ENCODE measurements around the gene NMT1.
A peak's percentile ranks its signal among the peaks of the same experiment; 100 is the strongest.

NMT1 gene

GRCh38 chr17:45135192-45135977 lies 74.3 kb downstream of the NMT1 start, which contains the start of gene ACBD4:
Gene ACBD4, plus strand, starts transcription at chr17:45135687. Its CDS starts 458 bp downstream, at chr17:45136145.
- H3K4me3 ChIP-seq (ENCODE audit: low read depth, low read length): peak within 1 kb of the TSS; percentile 75
- POLR2A ChIA-PET: interaction anchor here (0.5 to 2.6 kb wide), 6 partner anchors 8 to 62 kb away, joined by 3 to 56 read pairs (median 6); partner anchors contain the start of genes HEXIM1 and HEXIM2
- CTCF ChIA-PET: interaction anchor here (0.6 to 16.6 kb wide), 108 partner anchors 10 to 717 kb away, joined by 3 to 677 read pairs (median 5); partner anchors contain the start of genes EFTUD2, GFAP, HEXIM1 and HEXIM2
- TF ChIP-seq CTCF (IDR thresholded peaks at IDR 0.05; ENCODE audit: insufficient read depth, low read length, missing control alignments): peak; percentile 100
- DNase-seq (ENCODE audit: low read depth, low spot score): peak; percentile 86

DNA sequence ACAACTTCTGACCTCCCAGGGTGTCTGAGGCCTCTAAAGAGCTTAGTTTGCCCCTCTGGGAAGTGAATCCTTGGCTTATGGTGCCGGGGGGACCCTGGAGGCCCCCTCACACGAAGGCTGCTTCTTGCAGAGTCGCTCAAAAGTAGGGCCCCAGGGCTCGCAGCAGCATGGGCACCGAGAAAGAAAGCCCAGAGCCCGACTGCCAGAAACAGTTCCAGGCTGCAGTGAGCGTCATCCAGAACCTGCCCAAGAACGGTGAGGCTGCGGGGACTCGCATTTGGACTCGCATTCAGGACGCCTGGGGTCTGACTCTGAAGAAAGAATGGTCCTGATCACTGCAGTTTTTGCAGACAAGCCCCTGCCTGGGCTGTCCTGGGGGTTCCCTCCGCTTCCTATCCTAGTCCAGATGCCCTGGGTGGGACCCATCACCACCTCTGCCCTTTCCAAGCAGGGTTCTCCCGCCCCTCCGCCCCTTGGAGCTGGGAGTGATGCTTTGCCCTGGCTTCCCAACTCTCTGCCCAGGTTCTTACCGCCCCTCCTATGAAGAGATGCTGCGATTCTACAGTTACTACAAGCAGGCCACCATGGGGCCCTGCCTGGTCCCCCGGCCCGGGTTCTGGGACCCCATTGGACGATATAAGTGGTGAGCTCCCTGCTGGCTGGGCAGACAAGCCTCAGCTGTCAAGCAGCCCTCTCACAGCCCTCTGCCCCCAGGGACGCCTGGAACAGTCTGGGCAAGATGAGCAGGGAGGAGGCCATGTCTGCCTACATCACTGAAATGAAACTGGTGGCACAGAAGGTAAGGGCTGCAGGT lies 75.1 kb downstream of the NMT1 start:
- H3K4me3 ChIP-seq (ENCODE audit: low read depth, low read length): peak overlapping the region; percentile 75
- TF ChIP-seq CTCF (IDR thresholded peaks at IDR 0.05; ENCODE audit: insufficient read depth, low read length, missing control alignments): no peak
- ChIA-PET CTCF (interaction anchor here (0.6 to 16.6 kb wide), 102 partner anchors 9 to 716 kb away, joined by 3 to 677 read pairs (median 5); partner anchors contain the start of genes EFTUD2, GFAP, HEXIM1 and HEXIM2), POLR2A (interaction anchor here (0.5 to 2.6 kb wide), 6 partner anchors 8 to 61 kb away, joined by 3 to 56 read pairs (median 6); partner anchors contain the start of genes HEXIM1 and HEXIM2)
- no peak for DNase-seq (ENCODE audit: low read depth, low spot score)

DNA sequence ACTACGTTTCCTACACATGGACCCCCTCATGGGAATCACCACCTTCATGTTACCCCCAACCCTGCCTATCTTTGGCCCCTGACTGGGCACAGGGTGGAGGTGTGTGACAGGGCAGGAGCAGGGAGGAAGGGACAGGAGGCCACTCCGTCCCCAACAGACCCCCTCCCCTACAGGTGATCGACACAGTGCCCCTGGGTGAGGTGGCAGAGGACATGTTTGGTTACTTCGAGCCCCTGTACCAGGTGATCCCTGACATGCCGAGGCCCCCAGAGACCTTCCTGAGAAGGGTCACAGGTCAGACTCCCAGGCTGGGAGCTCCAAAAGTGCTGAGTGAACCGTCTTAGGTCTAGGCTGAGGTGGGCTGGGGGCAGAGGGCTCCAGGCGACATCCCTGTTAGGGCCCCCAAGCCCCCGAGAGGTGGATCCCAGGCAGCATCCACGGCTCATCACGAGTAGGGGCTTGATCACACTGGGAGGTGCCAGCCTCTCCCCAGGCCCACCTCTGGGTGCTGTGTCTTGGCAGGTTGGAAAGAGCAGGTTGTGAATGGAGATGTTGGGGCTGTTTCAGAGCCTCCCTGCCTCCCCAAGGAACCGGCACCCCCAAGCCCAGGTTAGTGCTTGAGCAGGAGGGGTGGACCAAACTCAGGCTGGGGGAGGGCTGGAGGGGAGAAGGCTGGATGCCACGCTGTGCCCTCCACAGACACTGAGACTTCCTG lies 75.9 kb downstream of the NMT1 start:
- ChIA-PET CTCF (interaction anchor here (1.8 to 16.6 kb wide), 10 partner anchors 8 to 259 kb away, joined by 7 to 677 read pairs (median 54); partner anchors contain the start of genes HEXIM1 and HEXIM2), POLR2A (interaction anchor here (0.8 to 2.6 kb wide), 2 partner anchors 11 to 12 kb away, joined by 3 to 56 read pairs; partner anchors contain the start of gene HEXIM1)
- no peak for TF ChIP-seq CTCF (IDR thresholded peaks at IDR 0.05; ENCODE audit: insufficient read depth, low read length, missing control alignments)
- H3K4me3 ChIP-seq (ENCODE audit: low read depth, low read length): no peak overlapping the region
- DNase-seq (ENCODE audit: low read depth, low spot score): no peak

DNA sequence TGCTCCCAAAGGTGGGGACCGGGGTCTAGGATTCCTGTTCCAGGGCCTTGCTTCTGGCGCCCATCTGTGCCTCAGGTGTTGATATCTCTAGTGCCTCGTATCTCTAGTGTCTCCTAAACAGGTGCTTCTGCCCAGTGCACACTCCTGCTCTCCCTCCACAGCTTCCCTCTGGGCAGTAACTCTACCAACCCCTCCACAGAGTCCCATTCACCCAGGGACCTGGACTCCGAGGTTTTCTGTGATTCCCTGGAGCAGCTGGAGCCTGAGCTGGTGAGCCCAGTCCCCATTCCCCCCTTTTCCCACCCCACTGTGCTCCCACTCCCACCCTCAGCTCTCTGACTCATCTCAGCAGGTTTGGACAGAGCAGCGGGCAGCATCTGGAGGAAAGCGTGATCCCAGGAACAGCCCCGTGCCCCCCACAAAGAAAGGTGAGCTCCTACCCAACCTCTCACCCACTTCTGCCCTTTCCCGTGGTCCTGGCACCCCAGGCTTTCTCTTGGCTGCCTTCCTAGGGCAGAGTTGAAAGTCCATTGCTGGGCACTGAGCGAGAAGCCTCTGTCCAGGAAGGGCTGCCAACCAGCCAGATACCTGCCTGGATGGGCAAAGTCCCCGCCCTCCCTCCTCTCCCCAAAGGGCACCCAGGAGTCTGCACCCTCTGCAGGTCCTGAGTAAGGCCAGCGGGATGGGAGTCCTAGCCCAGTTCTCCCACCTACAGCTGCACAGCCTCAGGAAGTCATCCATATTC lies 76.6 kb downstream of the NMT1 start:
- H3K4me3 ChIP-seq (ENCODE audit: low read depth, low read length): no peak overlapping the region
- ChIA-PET POLR2A (interaction anchor here (0.8 kb wide), 1 partner anchor 10 kb away, joined by 3 read pairs; the partner anchor contains the start of gene HEXIM1), CTCF (interaction anchor here (1.8 to 16.6 kb wide), 3 partner anchors 17 to 81 kb away, joined by 7 to 677 read pairs (median 236); partner anchors contain the start of genes HEXIM1 and HEXIM2)
- TF ChIP-seq CTCF (IDR thresholded peaks at IDR 0.05; ENCODE audit: insufficient read depth, low read length, missing control alignments): no peak
- DNase-seq (ENCODE audit: low read depth, low spot score): no peak

DNA sequence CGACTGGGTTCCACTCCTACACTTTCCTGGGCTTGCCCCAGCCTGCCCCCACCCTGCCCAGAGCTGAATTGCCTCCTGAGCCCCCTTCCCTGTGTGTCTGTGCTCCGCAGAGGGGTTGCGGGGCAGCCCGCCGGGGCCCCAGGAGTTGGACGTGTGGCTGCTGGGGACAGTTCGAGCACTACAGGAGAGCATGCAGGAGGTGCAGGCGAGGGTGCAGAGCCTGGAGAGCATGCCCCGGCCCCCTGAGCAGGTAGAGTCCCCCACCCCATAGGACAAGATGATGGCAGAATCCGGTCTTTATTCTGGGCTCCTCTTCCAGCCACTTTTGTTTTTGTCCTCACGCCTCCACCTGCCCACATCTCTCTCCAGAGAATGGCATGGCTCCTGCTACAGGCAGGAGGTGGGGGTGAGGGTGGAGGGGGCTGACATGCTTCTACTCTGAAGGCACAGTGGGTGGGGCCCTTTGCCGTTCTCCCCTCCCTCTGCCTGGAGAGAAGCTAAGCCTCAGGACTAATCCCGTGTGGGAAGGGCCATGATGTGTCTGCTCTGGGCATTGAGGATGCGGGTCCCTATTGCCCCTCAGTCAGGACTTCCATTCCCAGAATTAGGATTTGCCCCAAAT lies 77.9 kb downstream of the NMT1 start:
- POLR2A ChIA-PET: interaction anchor here (1.6 kb wide), 1 partner anchor 9 kb away, joined by 8 read pairs; the partner anchor contains the start of gene HEXIM1
- no peak for DNase-seq (ENCODE audit: low read depth, low spot score)

More for the DNA sequence above, 77.9 kb downstream of the NMT1 start:
- TF ChIP-seq CTCF (IDR thresholded peaks at IDR 0.05; ENCODE audit: insufficient read depth, low read length, missing control alignments): no peak
- H3K4me3 ChIP-seq (ENCODE audit: low read depth, low read length): no peak overlapping the region
- CTCF ChIA-PET: interaction anchor here (0.7 to 16.6 kb wide), 5 partner anchors 10 to 219 kb away, joined by 3 to 677 read pairs (median 5); partner anchors contain the start of gene HEXIM1
